NCI-H1436 treated with DMSO at 0.1 percent for 48 hours (cell line): ENCODE measurements around the gene VSTM2L.

Experiments
- DNase-seq: peaks from one replicate; lab custom pipeline; 2025; lab: John Stamatoyannopoulos, UW

The VSTM2L gene

DNA sequence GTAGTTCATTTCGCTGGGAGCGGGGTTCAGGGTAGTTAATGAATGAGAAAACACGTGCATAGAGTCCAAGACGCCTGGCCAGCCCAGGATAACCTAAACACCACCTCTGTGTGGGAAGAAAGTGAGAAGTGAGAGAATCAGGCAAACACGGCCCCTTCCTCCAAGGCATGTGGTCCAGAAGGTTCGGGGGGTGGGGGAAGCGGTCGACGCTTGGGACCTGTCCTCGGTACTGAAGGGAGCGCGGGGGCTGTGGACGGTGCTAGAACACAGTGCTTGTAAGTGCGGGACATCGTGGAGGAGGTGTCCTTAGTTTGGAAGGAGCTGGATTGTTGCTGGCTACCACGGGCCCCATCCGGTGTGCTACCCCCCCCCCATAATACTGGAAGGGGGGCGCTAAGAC is 1.7 kb upstream of the VSTM2L start:
- DNase-seq: no peak

DNA sequence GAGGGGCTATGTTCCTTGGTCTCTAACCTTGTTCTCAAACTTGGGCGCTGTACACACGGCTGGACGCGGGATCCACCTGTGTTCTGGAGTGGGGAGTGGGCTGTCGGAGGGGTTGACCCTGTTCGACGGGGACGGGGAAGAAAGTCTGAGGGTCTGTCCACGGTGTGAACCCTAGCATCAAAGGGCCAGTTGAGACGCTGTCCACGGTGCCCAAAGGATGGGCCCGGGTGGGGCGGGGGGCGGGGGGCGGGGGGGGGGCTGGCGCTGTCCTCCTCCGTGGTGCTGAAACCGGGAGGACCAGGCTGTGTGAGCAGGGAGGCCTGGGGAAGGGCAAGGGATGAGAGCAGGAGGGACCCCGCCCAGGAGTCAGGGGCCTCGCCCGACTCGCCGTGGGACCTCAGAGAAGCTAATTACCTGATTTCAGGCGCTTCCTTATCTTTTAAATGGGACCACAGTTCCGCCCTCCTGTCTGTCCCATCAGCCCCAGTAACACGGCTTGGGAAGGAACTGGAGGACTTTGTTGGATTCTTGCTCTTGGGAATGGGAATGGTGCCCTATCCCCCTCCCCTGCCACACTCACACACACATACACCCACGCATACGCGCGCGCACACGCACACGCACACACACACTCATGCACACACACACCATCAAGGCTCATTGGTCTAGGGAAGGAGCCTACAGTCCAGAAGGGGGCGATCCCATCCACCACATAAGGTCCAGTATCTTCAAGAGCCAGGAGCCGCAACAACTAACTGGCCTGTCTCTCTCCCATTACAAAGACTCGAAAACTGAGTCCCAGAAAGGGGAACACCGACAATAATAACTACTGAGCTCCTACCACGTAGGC is 1.0 kb upstream of the VSTM2L start:
- no peak for DNase-seq

DNA sequence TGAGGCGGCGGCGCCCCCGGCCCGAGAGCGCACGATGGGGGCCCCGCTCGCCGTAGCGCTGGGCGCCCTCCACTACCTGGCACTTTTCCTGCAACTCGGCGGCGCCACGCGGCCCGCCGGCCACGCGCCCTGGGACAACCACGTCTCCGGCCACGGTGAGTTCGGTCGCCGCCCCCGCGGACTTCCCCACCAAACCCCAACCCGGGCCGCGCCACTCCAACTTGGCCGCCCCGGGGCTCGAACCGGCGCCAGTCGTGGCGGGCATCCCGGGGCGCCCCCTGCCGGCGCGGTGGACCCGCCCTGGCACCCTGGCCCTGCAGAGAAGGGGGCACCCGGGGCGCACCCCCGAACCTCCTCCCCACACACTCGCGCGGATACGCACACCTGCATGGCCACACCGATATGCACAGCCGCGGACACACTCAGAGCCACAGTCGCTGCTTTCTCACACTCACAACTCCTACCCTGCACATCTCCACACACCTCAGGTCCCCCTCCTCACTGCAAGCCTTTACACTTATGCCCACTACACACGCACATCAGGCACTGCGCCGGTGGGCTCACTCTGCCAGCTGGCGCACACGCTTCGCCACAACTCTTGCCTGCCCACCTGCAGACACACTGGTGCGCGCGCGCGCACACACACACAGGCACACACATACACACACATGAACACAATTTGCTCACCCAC is 535 bp downstream of the VSTM2L start:
- DNase-seq: no peak

- DNase-seq: no peak
These were observed 1.2 kb downstream of the VSTM2L start for GRCh38 chr20:37904008-37904642.

DNA sequence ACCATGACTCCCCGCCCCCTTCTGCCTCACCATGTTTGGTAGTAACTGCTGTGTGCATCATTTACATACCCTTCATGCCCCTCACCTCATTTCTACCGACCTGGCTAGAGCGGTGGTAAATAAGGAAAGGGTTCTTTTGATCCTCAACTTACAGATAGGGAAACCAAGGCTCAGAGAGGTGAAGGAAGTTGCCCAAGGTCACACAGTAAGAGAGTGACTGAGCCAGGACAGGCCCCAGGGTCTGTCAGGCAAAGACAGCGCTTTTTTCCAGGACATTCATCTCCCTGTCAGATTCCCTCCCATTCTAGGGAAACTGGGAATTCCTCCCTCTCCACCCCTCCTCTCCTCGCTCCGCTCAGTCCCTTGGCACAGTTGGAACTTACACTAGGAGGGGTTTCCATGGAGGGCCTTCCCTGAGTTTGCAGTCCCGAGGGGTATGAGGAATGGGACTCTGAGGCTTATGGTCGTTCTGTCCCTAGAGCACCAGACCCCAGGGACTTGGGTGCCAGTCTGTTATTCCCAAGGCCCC is 2.0 kb downstream of the VSTM2L start:
- DNase-seq: no peak

- no peak for DNase-seq
These were observed 3.0 kb downstream of the VSTM2L start for GRCh38 chr20:37905671-37906613.

GRCh38 chr20:37907330-37907676 is 4.4 kb downstream of the VSTM2L start:
- no peak for DNase-seq

DNA sequence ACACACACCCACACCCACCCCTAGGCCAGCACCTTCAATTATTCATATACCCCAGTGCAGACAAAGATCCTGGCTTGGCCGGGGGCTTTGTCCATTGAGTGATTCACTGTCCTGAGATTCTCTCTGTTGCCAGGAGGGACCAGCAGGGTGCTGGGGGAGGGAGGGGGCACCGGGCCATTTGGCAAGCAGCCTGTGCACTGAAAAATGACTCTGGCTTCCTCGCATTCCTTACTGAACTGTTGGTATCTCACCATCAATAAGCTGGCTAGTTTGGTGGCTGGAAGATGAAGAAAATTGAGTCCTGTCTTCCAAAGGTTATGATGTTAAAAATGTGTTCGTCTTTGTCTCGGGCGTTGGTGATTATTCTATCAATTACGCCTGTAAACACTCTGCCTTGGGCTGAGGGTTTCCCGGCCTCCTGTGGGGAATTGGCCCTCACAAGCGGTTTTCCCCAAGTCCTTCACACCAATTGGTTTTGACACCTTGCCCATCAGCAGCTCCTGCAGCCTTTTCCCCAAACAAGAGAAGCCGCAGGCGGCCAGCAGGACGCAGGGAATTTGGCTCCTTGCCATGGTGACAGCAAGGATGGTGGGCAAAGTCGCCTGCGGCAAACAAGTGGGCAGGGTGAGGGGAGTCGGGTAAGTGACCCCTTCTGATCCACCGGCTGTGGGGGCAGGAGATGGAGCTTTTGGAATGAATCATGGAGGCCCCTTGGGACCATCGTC is 4.9 kb downstream of the VSTM2L start:
- DNase-seq: no peak

DNA sequence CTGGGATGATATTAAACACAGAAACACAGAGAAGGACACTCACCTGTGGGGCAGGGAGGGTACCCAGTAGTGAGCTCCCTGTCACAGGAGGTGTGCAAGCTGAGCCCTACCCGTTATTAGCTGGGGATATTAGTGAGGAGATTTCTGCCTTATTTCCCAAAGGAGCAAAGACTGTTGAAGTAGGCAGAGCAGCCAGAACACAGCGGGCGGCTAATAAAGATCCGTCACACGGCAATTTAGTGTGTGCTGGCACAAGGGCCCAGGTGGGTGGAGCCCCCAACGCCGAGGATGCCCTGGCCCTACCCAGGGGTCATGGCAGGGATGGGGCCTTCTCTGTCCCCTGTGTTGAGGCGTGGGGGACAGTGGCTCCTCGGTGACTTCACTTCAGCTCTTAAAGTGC is 8.3 kb downstream of the VSTM2L start:
- no peak for DNase-seq

DNA sequence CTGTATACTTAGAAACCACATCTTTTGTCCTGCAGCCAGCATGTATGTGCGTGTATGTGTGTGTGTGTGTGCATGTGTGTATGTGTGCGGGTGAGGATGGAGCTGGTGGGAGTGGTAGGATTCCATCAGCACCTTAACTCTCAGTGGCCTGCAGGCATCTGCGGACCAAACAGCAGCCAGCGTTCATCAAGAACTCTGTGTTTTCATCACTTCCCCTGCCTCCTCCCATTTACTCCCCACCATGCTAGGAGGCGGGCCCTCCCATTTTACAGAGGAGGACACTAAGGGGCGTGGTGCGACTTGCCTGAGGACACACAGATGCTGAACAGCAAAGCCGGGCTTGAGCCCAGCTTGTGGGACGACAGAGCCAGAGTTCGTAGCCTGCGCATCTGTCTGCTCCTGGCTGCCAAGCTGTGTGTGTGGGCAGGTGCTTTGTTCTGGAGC is 8.9 kb downstream of the VSTM2L start:
- DNase-seq: peak; percentile 48

DNA sequence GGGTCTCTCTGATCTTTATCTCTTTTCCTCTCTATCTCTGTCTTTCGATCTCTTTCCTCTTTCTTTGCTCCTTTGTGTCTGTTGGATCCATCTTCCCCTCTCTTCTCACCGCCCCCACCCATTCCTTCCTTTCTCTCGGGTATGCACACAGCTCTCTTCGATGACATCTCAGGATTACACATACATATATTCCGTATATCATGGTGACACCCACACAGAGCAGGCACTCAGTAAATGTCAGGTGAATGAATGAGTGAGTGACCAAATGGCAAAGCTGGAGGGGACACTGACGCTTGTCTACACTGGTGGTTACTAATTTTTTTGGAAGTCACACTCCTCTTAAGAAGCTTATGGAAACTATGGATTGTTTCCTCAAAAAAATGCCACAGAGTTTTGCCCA is 9.9 kb downstream of the VSTM2L start:
- DNase-seq: no peak

- DNase-seq: no peak
These were observed 10.8 kb downstream of the VSTM2L start for GRCh38 chr20:37913567-37914366.

- no peak for DNase-seq
These were observed 11.4 kb downstream of the VSTM2L start for GRCh38 chr20:37914367-37914671.

DNA sequence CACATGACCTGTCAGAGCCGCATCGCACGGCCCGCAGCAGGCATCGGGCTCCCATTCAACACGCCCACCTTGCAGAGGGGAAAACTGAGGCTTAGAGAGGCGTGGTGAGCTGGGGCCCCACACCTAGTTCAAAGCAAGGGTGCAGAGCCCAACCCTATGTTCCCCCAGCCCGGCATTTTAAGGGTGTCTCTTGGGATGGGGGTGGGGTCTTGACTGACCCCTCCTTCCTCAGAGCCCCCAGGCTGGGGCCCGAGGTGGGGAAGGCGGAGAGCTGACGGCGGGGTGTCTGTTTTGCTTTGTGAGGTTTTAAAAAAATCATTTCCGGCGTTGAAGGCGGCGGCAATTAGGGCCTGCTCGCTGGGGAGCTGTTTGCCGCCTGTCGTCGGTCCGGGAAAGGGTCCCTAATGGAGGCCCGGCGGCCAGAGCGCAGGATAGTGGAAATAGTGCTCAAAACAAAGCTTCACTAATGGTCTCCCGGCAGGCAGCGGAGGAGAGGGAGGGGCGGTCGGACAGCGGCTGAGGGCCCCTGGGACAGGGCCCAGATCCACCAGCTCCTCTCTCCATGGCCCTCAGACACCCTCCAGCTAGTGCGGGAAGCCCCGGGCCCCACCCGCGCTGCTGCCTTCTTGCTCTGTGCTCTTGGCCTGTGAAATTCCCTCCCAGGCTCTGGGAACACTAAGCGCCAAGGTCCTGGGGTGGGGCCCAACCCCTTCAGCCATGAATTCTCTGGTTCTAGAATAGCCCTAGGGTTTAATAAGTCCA is 11.9 kb downstream of the VSTM2L start:
- DNase-seq: peak; percentile 46

DNA sequence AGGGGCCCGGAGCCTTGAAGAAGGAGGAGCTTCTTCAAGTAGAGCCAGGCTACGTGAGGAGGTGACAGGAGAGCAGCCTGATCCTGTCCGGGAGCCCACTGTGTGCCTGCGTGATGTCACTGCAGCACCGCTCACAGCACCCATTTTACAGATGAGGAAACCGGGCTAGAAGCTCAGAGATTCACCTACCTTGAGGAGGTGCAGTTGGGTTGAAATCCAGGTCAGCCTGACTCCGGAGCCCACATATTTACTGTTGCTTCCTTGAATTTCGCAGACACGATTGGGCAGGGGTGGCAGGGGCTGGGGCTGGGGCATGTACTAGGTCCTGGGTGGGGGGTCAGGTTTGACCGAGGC is 12.5 kb downstream of the VSTM2L start:
- DNase-seq: no peak

DNA sequence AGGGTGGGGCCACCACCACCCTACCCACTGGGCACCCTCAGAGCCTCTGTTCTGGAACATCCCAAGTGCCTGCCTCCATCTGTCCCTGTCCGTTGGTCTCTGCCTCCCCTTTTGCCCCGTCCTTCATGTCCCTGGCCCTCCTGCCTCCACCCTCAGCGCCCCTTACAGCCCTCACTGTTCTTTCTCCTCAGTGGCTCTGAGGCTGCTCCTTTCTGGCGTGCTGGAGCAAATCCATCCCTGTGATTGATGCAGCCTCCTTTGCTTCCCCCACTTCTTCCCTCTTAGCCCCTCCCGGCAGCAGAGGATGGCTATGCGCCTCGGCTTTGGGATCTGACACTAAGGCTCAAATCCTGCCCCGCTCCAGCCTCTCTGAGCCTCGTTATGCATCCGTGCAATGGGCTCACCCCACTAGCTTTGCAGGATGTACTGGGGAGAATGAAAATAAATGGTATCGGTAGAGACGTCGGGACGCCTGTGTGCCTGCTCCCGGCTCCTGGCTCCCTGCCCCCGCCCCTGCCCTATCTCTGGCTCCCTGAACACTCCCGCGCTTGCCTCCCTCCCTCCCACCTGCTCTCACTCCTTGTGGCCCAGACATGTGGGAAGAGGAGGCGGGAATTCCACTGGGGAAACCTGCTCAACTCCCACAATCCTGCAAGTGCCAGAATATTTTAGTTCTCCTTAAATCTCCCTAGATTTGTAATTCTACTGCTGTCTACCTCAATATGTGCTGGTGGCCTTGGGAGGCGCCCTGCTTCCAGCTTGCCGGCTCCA is 13.1 kb downstream of the VSTM2L start:
- DNase-seq: no peak

GRCh38 chr20:37917461-37917860 is 14.5 kb downstream of the VSTM2L start:
- no peak for DNase-seq

DNA sequence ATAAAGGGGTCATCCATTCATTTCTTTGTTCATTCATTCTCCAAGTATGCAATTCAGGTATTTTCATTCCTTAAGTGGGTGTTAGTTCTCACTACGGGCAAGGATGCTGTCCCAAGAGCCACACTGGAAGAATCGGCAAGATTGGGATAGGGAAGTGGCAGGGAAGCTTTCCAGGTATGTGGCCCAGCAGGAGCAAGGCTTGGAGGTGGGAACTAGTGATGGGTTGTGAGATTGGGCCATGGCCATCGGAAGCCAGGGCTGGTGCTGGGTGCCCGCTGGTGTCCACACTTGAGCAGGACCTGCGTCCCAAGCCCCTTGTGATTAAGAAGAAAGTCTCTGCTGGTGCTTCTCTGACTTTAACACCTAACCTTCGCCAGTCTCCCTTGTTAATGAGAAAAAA is 15.1 kb downstream of the VSTM2L start:
- DNase-seq: no peak
